ENCODE data around the gene ATPAF2.

GRCh38 chr17:18041776-18042175 lies 2.8 kb upstream of the ATPAF2 start:
- no peak for TF ChIP-seq CTCF (IDR thresholded peaks at IDR 0.05; ENCODE audit: low read length)
- TF ChIP-seq EZH2 (IDR thresholded peaks at IDR 0.05; ENCODE audit: borderline replicate concordance, low read length): no peak

Measured in OCI-LY1 (cell line).